Lung (tissue), 12 donors: ENCODE results near the gene OSBPL3. TPM values are rescaled to one million over a fixed set of nuclear protein-coding genes. Genes with fewer than 3 reads are reported as not detected.
A peak's percentile ranks its signal among the peaks of the same experiment; 100 is the strongest.

Experiments used
- ATAC-seq: fragments of 200-7000 bp; cut with Tn5 transposase; one replicate; pipeline ENCODE4 v1.9.1; 2020; ENCODE audit warnings: moderate number of reproducible peaks; ENCODE audit not compliant: insufficient read depth, low FRiP score
- DNase-seq, 3 donors: peaks; one replicate each; pipeline ENCODE4 v3.0.0-alpha.2; 2013 to 2017
- H3K27ac ChIP-seq, 2 donors: one replicate each; pipeline ENCODE4 v1.5.1; 2013; ENCODE audit warnings: mild to moderate bottlenecking in 2 of 2, moderate library complexity in 2 of 2, control low read depth in 1 of 2, inconsistent platforms in 1 of 2, low read depth in 1 of 2, low read length in 1 of 2
- H3K27me3 ChIP-seq, 3 donors: one replicate each; pipeline ENCODE4 v1.5.1; 2013; ENCODE audit warnings: low read length in 2 of 3; ENCODE audit not compliant: control insufficient read depth in 3 of 3, insufficient read depth in 3 of 3
- H3K36me3 ChIP-seq, 4 donors: one replicate each; pipeline ENCODE4 v1.5.1; 2013; ENCODE audit warnings: low read length in 4 of 4, mild to moderate bottlenecking in 1 of 4, moderate library complexity in 1 of 4; ENCODE audit not compliant: control insufficient read depth in 4 of 4, insufficient read depth in 4 of 4
- H3K4me1 ChIP-seq, 5 donors: one replicate each; pipeline ENCODE4 v1.5.1; 2013; ENCODE audit warnings: low read length in 5 of 5, mild to moderate bottlenecking in 2 of 5, moderate library complexity in 1 of 5; ENCODE audit not compliant: control insufficient read depth in 5 of 5, insufficient read depth in 5 of 5
- H3K4me3 ChIP-seq: one replicate; pipeline ENCODE4 v1.5.1; 2013; ENCODE audit warnings: mild to moderate bottlenecking, control low read depth, moderate library complexity
- H3K9ac ChIP-seq, 2 donors: one replicate each; pipeline ENCODE4 v1.5.1; 2013; ENCODE audit warnings: low read length in 2 of 2, control low read depth in 1 of 2; ENCODE audit not compliant: insufficient read depth in 1 of 2
- H3K9me3 ChIP-seq, 4 donors: one replicate each; pipeline ENCODE4 v1.5.1; 2013; ENCODE audit warnings: low read length in 3 of 4, mild to moderate bottlenecking in 1 of 4, moderate library complexity in 1 of 4; ENCODE audit not compliant: control insufficient read depth in 4 of 4, insufficient read depth in 3 of 4
- WGBS, 2 donors: extraction: QIAGEN DNeasy Blood & Tissue Kit; methylation state at CpG; one replicate each; pipeline ENCODE4 v1.1.7; 2013; 5-methylcytosine and 5-hydroxymethylcytosine counted together
- polyA plus RNA-seq, 2 donors: library from polyadenylated mRNA; stranded (reverse); fragments of 200-250 nt; gene quantifications; one replicate each; pipeline ENCODE4 v1.2.1, GENCODE V29; 2013
- total RNA-seq, 2 donors: library from RNA; depleted of rRNA in 1 of 2; stranded (reverse); fragments of >200 nt in 1 of 2; gene quantifications; one replicate each; pipeline ENCODE4 v1.2.1, GENCODE V29; 2014 to 2021
- TF ChIP-seq, protein P1 (sequence below): IDR thresholded peaks from 2 replicates; pipeline ENCODE4 v1.5.1; 2012; ENCODE audit warnings: mild to moderate bottlenecking; ENCODE audit errors: control extremely low read depth, extremely low read depth
- donor health status: control.
- donor health status: control.
- donor health status: Bipolar disorder and iron deficiency.
- donor health status: healthy.
- donor health status: DM: yes; HTN: yes; CAD: no.

OSBPL3 gene
- total and polyA plus RNA-seq, 4 donors: 8.6 to 32.0 (median 20.4) TPM

DNA sequence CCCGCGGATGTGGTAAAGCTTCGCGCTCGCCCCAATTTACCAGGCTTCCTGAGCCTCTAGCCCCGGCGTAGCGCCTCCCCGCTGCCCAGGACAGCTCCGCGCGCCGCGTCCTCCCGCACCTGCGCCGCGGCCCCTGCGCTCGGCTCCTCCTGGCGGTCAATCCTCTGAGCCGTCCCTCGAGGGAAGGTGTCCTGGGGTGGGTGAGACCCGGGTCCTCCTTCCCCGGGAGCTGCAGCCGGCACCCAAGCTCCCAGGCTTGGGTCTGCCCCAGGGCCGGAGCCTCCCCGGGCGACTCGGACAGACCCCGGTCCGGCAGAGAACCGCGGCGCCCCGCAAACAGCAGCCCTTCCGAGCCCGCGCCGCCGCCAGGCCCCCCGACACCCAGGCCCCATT, 512 bp downstream of the OSBPL3 start:
- H3K9me3 ChIP-seq: no peaks in the 10 kb centered on the region
- ATAC-seq (peak; percentile 61), DNase-seq (peak; percentile 39 to 55 (median 41))
- peak overlapping the region; percentile 55 to 88 for H3K27ac ChIP-seq
- no peak overlapping the region for H3K9ac ChIP-seq
- H3K4me1 ChIP-seq: peaks cover 0 to 26% (median 0%) of the 10 kb centered on the region in 5 donors
- WGBS, 2 donors: 1 to 2% methylated on average over 30 to 42 of the region's 42 CpGs
- peak overlapping the region; percentile 64 for H3K4me3 ChIP-seq
- H3K27me3 ChIP-seq: peaks cover 0 to 61% (median 51%) of the 10 kb centered on the region in 3 donors
- TF ChIP-seq, protein P1, sequence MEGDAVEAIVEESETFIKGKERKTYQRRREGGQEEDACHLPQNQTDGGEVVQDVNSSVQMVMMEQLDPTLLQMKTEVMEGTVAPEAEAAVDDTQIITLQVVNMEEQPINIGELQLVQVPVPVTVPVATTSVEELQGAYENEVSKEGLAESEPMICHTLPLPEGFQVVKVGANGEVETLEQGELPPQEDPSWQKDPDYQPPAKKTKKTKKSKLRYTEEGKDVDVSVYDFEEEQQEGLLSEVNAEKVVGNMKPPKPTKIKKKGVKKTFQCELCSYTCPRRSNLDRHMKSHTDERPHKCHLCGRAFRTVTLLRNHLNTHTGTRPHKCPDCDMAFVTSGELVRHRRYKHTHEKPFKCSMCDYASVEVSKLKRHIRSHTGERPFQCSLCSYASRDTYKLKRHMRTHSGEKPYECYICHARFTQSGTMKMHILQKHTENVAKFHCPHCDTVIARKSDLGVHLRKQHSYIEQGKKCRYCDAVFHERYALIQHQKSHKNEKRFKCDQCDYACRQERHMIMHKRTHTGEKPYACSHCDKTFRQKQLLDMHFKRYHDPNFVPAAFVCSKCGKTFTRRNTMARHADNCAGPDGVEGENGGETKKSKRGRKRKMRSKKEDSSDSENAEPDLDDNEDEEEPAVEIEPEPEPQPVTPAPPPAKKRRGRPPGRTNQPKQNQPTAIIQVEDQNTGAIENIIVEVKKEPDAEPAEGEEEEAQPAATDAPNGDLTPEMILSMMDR: peak; percentile 5
- no peaks in the 10 kb centered on the region for H3K36me3 ChIP-seq

DNA sequence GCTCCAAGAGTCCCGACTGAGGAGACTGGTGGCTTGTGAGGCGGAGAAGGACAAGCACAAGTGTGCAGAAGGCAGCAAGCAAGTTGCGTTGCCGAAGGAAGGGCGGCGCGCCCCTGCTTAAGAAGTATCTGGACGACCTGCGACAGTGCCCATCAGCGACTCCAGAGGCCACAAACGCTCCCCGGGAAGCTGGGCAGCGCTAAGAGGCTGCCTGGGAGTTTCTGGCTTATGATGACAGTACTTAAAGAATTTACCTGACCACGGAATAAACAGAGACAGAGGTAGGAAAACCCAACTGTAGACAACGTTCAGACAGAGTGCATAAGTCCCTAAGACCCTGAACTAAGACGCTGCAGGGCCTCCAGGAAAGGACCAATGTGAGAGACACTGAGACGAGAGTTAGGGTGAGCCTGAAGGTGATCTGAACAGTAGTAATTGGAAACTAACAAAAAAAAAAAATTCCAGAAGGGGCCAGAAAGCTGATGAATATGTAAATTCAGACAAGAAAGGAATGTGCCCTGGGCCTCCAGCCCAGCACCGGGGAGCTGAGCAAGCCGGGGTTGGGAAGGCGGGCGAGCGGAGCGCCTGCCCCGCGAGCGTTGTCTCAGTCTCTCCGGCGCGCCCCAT, 1.0 kb downstream of the OSBPL3 start:
- Histone ChIP-seq H3K4me3 (peak overlapping the region; percentile 64), H3K9ac (no peak overlapping the region), H3K9me3 (no peaks in the 10 kb centered on the region), H3K27me3 (peaks cover 0 to 62% (median 51%) of the 10 kb centered on the region in 3 donors), H3K27ac (peak overlapping the region in 1 of 2 donors; percentile 88), H3K4me1 (peaks cover 0 to 26% (median 0%) of the 10 kb centered on the region in 5 donors), H3K36me3 (no peaks in the 10 kb centered on the region)
- ATAC-seq (no peak), DNase-seq (peak in 1 of 3 donors; percentile 14)
- 24 to 33% methylated on average over 23 to 29 of the region's 29 CpGs for WGBS, 2 donors
- TF ChIP-seq, protein P1: no peak

DNA sequence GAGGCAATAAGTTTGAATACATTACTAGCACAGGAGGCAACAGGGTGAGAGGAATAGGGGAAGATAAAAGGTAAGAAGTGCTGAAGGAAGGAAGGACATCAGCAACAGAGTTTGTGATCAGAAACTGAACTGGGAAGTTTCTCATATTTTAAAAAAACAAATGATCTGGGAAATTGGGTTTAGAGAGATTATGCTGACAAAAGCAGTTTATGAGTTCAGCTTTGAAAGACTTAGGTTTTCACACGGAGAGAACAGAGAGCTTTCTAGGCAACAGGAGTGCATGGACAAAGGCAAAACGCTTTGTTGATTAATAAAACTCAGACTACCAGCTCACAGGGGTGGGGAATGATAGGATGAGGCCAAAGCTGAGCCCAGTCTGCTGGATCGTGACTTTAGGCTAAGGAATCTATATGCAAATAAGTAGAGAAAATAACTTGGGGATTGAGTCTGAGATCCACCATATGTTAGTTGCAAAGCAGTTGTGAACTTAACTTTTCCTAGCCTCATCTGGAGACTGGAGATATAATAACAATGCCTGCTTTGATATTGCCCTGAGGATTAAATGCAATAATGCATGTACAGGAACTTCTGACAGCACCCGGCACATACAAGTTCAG, 4.2 kb downstream of the OSBPL3 start:
- WGBS, 2 donors: 83 to 92% methylated on average over 4 of the region's 4 CpGs
- H3K27ac ChIP-seq: no peak overlapping the region
- no peak for DNase-seq
- H3K36me3 ChIP-seq: no peaks in the 10 kb centered on the region
- H3K4me3 ChIP-seq: no peak overlapping the region
- peaks cover 0 to 40% (median 20%) of the 10 kb centered on the region in 3 donors for H3K27me3 ChIP-seq
- no peak for ATAC-seq
- H3K4me1 ChIP-seq: peaks cover 0 to 13% (median 0%) of the 10 kb centered on the region in 5 donors
- H3K9me3 ChIP-seq: no peaks in the 10 kb centered on the region
- H3K9ac ChIP-seq: no peak overlapping the region
- TF ChIP-seq, protein P1: no peak
